ENCODE results near the gene ATXN7.

Gene ATXN7

GRCh38 chr3:63874769-63875168 is 11.1 kb downstream of the ATXN7 start:
- H3K4me3 ChIP-seq, result no peak overlapping the region
- in situ Hi-C loops (cut with MboI; ENCODE audit: low sequenced_read_pairs), result no loop called here
- H3K27me3 ChIP-seq (ENCODE audit: low read depth), result no peaks in the 10 kb centered on the region
- H3K9me3 ChIP-seq, result no peaks in the 10 kb centered on the region
- H3K36me3 ChIP-seq (replicated peaks), result no peaks in the 10 kb centered on the region
- peaks cover 8% of the 10 kb centered on the region for H3K4me1 ChIP-seq
- no peak for DNase-seq (ENCODE audit: low spot score in 2 of 2)

DNA sequence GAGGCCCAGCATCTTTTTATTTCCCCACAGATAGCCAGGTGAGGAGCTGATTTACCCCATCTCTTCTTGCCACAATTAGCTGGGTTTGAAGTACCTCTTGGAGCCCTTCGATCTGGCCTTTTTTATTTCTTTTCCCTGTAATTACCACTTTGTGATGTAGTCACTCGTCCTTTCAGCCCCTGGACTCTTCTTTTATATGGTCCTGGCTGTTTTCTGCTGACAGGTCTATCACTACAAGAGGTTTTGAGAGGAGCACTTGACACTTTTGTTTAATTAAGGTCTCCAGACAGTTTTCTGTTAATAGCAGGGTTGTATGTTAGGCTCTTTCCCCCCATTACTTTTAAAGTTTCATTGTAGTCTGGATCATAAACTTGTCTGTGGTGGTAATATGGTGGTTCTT is 11.8 kb downstream of the ATXN7 start:
- Histone ChIP-seq H3K27me3 (ENCODE audit: low read depth) (no peaks in the 10 kb centered on the region), H3K4me3 (no peak overlapping the region), H3K9me3 (no peaks in the 10 kb centered on the region), H3K4me1 (peaks cover 8% of the 10 kb centered on the region), H3K36me3 (replicated peaks) (no peaks in the 10 kb centered on the region)
- in situ Hi-C loops (cut with MboI; ENCODE audit: low sequenced_read_pairs), result no loop called here
- no peak for DNase-seq (ENCODE audit: low spot score in 2 of 2)

GRCh38 chr3:63876260-63876659 is 12.6 kb downstream of the ATXN7 start:
- DNase-seq (ENCODE audit: low spot score in 2 of 2), result no peak
- H3K4me1 ChIP-seq, result peaks cover 10% of the 10 kb centered on the region
- in situ Hi-C loops (cut with MboI; ENCODE audit: low sequenced_read_pairs), result no loop called here
- H3K9me3 ChIP-seq, result no peaks in the 10 kb centered on the region
- H3K4me3 ChIP-seq, result no peak overlapping the region
- H3K36me3 ChIP-seq (replicated peaks), result no peaks in the 10 kb centered on the region
- H3K27me3 ChIP-seq (ENCODE audit: low read depth), result no peaks in the 10 kb centered on the region

GRCh38 chr3:63877737-63878393 is 14.2 kb downstream of the ATXN7 start:
- in situ Hi-C loops (cut with MboI; ENCODE audit: low sequenced_read_pairs), result no loop called here
- H3K27me3 ChIP-seq (ENCODE audit: low read depth), result no peaks in the 10 kb centered on the region
- H3K36me3 ChIP-seq (replicated peaks), result no peaks in the 10 kb centered on the region

DNA sequence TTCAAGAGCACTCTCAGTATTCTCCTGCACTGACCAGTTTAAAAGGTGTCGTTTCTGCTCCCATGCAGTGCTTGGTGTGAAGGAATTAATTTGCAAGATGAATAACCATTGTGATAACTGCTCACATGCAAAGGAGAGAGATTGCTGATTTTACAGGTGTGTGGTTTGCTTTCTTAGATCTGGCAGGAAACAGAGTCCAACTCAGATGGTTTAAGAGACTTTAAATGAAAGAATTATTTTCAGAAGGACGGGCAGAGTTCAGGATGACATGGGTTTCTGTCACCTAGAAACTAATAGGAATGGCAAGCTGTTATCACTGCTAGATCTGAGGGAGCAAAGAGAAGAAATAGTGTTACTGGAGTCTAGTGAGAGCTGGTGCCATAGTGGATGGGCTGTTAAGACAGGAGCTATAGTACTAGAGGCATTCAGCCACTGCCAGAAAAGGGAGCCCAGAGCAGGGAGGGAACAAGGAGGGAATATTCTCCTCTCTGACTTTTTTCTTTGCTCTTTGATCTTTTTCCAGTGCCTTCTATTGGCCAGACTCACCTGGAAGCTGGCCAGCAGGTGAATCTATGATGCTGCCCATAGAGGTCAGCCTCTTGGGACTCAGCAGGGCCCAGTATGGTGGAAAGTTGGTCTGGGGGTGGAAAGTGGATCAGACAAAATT is 14.9 kb downstream of the ATXN7 start:
- no peaks in the 10 kb centered on the region for H3K36me3 ChIP-seq (replicated peaks)
- no peaks in the 10 kb centered on the region for H3K27me3 ChIP-seq (ENCODE audit: low read depth)
- no peak overlapping the region for H3K4me3 ChIP-seq
- DNase-seq (ENCODE audit: low spot score in 2 of 2), result no peak
- in situ Hi-C loops (cut with MboI; ENCODE audit: low sequenced_read_pairs), result no loop called here
- H3K9me3 ChIP-seq, result no peaks in the 10 kb centered on the region
- peaks cover 10% of the 10 kb centered on the region for H3K4me1 ChIP-seq

More at GRCh38 chr3:63877737-63878393, 14.2 kb downstream of the ATXN7 start:
- DNase-seq (ENCODE audit: low spot score in 2 of 2), result no peak
- H3K4me3 ChIP-seq, result no peak overlapping the region
- H3K9me3 ChIP-seq, result no peaks in the 10 kb centered on the region
- peaks cover 10% of the 10 kb centered on the region for H3K4me1 ChIP-seq

- Histone ChIP-seq H3K4me1 (peaks cover 10% of the 10 kb centered on the region), H3K9me3 (no peaks in the 10 kb centered on the region), H3K36me3 (replicated peaks) (no peaks in the 10 kb centered on the region), H3K27me3 (ENCODE audit: low read depth) (no peaks in the 10 kb centered on the region), H3K4me3 (no peak overlapping the region)
- no peak for DNase-seq (ENCODE audit: low spot score in 2 of 2)
- in situ Hi-C loops (cut with MboI; ENCODE audit: low sequenced_read_pairs), result no loop called here
Measured at GRCh38 chr3:63880653-63881052, 17.0 kb downstream of the ATXN7 start.

DNA sequence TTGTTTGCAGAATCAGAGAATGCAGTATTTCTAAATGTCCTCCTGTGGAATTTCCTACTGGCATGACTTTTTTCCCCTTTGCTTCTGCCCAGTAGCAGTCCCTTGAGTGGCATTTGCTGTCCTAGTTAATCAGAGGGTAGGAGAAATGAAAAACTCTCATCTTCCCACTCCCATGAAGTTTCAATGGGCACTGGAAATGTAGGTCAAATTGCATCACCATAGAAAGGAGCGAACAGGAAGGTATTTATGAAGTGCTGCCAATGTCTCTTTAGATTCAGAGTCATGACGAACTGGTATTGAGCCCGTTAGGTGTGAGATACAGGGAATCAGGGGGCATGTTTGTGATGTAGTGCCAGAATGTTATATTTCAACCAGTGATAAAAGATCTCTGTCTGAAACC is 23.2 kb downstream of the ATXN7 start:
- Histone ChIP-seq H3K27me3 (ENCODE audit: low read depth) (no peaks in the 10 kb centered on the region), H3K9me3 (no peaks in the 10 kb centered on the region), H3K4me1 (no peaks in the 10 kb centered on the region), H3K4me3 (no peak overlapping the region), H3K36me3 (replicated peaks) (no peaks in the 10 kb centered on the region)
- in situ Hi-C loops (cut with MboI; ENCODE audit: low sequenced_read_pairs), result no loop called here
- no peak for DNase-seq (ENCODE audit: low spot score in 2 of 2)

DNA sequence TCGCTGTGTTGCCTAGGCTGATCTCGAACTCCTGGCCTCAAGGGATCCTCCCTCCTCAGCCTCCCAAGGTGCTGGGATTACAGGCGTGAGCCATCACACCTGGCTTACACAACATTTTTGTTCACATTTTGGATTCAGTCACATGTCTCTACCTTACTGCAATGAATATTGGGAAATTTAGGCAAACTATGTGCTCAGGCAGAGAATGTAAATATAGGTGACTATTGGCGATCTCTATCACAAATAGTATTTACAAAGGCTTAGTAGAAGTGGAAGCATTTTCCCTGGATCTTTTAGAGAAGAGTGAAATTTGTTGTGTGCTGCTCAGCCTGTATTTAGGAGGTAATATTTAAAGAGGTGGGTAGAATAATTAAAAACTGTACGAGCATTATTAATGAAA is 27.9 kb downstream of the ATXN7 start:
- no peak overlapping the region for H3K4me3 ChIP-seq
- no peaks in the 10 kb centered on the region for H3K9me3 ChIP-seq
- DNase-seq (ENCODE audit: low spot score in 2 of 2), result no peak
- in situ Hi-C loops (cut with MboI; ENCODE audit: low sequenced_read_pairs), result no loop called here
- H3K4me1 ChIP-seq, result no peaks in the 10 kb centered on the region
- H3K27me3 ChIP-seq (ENCODE audit: low read depth), result no peaks in the 10 kb centered on the region
- H3K36me3 ChIP-seq (replicated peaks), result no peaks in the 10 kb centered on the region; the same call in 1 of the 2 replicates

DNA sequence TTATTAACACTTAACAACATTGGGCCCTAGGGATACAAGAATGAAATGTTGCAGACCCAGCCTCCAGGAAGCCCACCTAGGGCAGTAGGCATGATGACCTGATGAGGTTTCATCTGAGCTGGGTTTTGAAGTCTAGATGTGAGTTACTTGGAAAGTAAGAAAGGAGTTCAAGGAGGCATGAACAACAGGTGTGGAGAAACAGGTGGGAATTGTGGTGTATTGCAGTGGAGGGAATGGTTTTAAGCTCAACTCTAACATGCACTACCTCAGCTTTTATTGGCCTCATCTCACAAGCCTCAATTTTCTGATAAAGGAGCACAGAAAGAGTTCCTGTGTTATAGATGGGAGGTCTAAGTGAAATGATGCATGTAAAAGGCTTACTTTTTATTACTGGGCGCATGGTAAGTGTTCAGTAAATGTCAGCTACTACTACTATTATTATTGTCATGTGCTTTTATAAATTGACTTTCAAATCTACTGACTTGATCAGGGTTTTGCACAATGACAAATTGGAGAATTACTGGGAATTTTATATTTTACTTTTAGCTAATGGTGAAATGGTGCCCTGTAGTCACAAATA is 29.2 kb downstream of the ATXN7 start:
- H3K27me3 ChIP-seq (ENCODE audit: low read depth), result no peaks in the 10 kb centered on the region
- in situ Hi-C loops (cut with MboI; ENCODE audit: low sequenced_read_pairs), result no loop called here
- DNase-seq (ENCODE audit: low spot score in 2 of 2), result no peak

DNA sequence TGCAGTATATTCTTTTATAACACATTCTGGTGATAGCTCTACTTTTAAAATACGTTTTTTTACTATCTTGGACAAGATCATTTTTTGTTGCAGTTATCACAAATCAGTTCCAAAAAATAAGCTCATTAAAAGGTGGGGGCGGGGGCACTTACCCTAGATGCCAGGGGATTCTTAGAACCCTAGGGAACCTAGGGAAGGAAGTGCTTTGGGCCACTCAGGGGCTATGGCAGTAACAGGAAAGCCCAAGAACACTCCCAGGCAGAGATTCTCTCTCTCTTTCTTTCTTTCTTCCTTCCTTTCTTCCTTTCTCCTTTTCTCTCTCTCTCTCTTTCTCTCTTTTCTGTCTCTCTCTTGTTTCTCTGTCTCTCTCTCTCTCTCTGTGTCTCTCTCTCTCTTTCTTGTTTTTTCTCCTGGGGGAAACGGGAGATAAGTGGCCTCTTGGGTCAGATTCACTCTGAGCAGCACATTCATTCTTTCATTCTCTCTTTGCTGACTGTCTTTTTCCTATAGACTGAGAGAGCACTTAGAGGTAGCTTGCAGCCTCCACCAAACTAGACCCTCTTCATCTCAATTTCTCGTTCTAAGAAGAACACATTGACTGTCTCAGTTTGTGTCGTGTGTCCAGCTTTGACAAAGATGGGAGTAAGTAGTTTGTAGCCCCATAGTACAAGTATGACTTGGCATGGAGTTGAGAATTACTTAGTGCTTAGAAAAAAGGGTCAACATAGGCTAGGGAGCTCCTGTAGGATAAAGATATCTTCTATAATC is 31.9 kb downstream of the ATXN7 start:
- DNase-seq (ENCODE audit: low spot score in 2 of 2), result no peak
- H3K4me1 ChIP-seq, result no peaks in the 10 kb centered on the region
- no peaks in the 10 kb centered on the region for H3K27me3 ChIP-seq (ENCODE audit: low read depth)
- no peaks in the 10 kb centered on the region for H3K9me3 ChIP-seq
- in situ Hi-C loops (cut with MboI; ENCODE audit: low sequenced_read_pairs), result no loop called here
- peaks cover 12% of the 10 kb centered on the region for H3K36me3 ChIP-seq (replicated peaks)
- H3K4me3 ChIP-seq, result no peak overlapping the region

More for the DNA sequence above, 29.2 kb downstream of the ATXN7 start:
- no peaks in the 10 kb centered on the region for H3K4me1 ChIP-seq
- no peaks in the 10 kb centered on the region; the same call in 1 of the 2 replicates for H3K36me3 ChIP-seq (replicated peaks)
- no peaks in the 10 kb centered on the region for H3K9me3 ChIP-seq
- no peak overlapping the region for H3K4me3 ChIP-seq

DNA sequence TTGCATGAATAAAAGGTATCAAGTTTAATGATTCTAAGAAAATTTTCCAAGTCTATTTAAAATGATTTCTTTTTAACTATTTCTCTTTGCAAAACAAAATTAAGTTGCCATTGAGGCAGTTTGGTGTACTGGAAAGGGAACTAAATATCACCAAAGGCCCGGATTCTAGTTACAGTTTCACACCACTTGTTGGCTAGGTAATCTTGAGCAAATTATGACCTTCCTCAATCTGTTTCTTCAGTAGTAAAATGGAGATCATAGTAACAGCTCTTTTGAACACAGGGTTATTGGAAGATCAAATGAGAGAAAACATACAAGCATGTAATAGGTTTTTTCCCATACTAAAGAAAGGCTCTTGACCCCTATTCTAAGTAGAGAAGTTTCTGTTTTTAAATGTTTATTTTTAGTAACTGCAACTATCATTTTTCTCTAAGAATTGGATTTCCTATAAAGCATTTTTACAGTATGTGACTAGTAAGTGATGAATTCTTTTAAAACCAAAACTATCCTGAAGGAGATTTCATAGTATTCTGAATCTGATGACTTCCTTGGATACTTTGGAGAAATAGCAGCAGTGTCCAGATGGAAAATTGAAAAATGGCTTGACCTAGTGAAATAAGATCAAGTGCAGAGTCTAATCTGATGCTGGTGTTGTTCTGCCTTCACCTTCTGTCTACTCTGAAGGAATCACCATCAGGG is 32.8 kb downstream of the ATXN7 start:
- peaks cover 12% of the 10 kb centered on the region for H3K36me3 ChIP-seq (replicated peaks)
- H3K4me3 ChIP-seq, result no peak overlapping the region
- in situ Hi-C loops (cut with MboI; ENCODE audit: low sequenced_read_pairs), result no loop called here

DNA sequence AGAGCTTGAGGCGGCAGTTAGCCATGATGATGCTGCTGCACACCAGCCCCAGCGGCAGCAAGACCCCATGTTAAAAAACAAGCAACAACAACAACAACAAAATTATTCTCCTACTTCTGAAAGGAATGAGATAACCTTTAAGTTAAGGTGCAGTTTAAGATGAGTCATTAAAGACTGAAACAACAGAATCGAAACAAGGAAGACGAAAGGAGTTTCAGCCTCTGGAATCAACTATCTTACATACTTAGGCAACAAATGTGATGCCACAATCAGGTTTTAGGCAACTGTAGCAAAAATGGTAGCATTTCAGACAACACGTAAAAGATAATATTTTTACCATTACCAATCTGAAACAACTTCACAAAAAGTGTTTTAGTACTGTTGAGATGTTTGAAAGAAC is 36.3 kb downstream of the ATXN7 start:
- Histone ChIP-seq H3K4me1 (no peaks in the 10 kb centered on the region), H3K36me3 (replicated peaks) (peaks cover 12% of the 10 kb centered on the region), H3K27me3 (ENCODE audit: low read depth) (no peaks in the 10 kb centered on the region), H3K9me3 (no peaks in the 10 kb centered on the region), H3K4me3 (no peak overlapping the region)
- no peak for DNase-seq (ENCODE audit: low spot score in 2 of 2)
- in situ Hi-C loops (cut with MboI; ENCODE audit: low sequenced_read_pairs), result no loop called here

More for the DNA sequence above, 32.8 kb downstream of the ATXN7 start:
- Histone ChIP-seq H3K9me3 (no peaks in the 10 kb centered on the region), H3K4me1 (no peaks in the 10 kb centered on the region), H3K27me3 (ENCODE audit: low read depth) (no peaks in the 10 kb centered on the region)
- DNase-seq (ENCODE audit: low spot score in 2 of 2), result no peak

- Histone ChIP-seq H3K4me1 (no peaks in the 10 kb centered on the region), H3K27me3 (ENCODE audit: low read depth) (no peaks in the 10 kb centered on the region), H3K9me3 (no peaks in the 10 kb centered on the region), H3K36me3 (replicated peaks) (peaks cover 12% of the 10 kb centered on the region), H3K4me3 (no peak overlapping the region)
- in situ Hi-C loops (cut with MboI; ENCODE audit: low sequenced_read_pairs), result no loop called here
- DNase-seq (ENCODE audit: low spot score in 2 of 2), result peak in 1 of 2 experiments; percentile 35
Measured at GRCh38 chr3:63900459-63900858, 36.8 kb downstream of the ATXN7 start.

Data from HAP-1 (cell line).